ENCODE measurements around the gene METTL16.

DNA sequence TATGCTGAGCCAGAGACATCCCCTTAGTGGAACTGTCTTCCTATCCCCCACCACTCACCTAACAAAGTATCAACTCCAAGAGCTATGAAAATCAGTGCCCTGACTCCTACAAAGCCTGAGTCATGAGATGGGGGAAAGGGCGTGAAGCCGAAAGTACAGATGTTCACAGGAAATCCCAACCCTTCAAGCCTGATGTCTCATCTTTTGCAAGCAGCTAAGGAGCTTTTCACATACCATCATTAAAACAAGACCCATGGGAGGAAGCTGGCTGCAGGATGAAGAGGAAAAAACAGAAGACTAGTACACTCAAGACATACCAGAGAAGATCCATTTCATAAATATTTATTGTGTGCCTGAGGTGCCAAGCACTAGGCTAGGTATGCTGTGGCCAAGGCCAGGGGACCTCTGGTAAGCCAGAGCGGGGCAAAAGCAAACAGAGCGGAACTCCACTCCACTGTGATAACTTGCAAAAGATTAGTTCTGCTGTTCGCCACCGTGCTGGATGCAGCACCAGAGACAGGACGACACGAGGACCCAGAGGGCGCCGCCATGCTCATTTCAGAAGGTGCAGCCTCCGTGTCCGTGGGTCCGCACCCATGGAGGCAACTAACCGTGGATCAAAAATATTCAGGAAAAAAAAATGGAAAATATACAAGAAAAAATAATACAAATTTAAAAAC is 106.3 kb downstream of the METTL16 start:
- TF ChIP-seq TAF1 (IDR thresholded peaks at IDR 0.05; ENCODE audit: low read depth, low read length), result no peak
- TF ChIP-seq POLR2A (IDR thresholded peaks at IDR 0.05; ENCODE audit: low read depth, low read length), result no peak
- no peak for TF ChIP-seq POLR2AphosphoS5 (IDR thresholded peaks at IDR 0.05; ENCODE audit: low read depth, low read length)
- TF ChIP-seq SPI1 (IDR thresholded peaks at IDR 0.05; ENCODE audit: low read depth, low read length), result no peak
- no peak for TF ChIP-seq POU2F2 (IDR thresholded peaks at IDR 0.05; ENCODE audit: low read depth, low read length)

All from GM12891 (cell line).